Duodenal mucosa (tissue), 2 donors: ENCODE results near the gene PRKAA1.

Experiments used
- H3K27ac ChIP-seq: one replicate; pipeline ENCODE4 v1.7.0; 2013; ENCODE audit warnings: low read depth, low read length
- H3K27me3 ChIP-seq, 2 donors: one replicate each; pipeline ENCODE4 v1.7.0; 2013; ENCODE audit warnings: low read length in 2 of 2, control low read depth in 1 of 2; ENCODE audit not compliant: insufficient read depth in 2 of 2, control insufficient read depth in 1 of 2
- H3K36me3 ChIP-seq, 2 donors: one replicate each; pipeline ENCODE4 v1.7.0; 2013; ENCODE audit warnings: low read length in 2 of 2, control low read depth in 1 of 2; ENCODE audit not compliant: insufficient read depth in 2 of 2, control insufficient read depth in 1 of 2
- H3K4me1 ChIP-seq, 2 donors: one replicate each; pipeline ENCODE4 v1.7.0; 2013; ENCODE audit warnings: low read length in 2 of 2, control low read depth in 1 of 2; ENCODE audit not compliant: insufficient read depth in 2 of 2, control insufficient read depth in 1 of 2
- H3K4me3 ChIP-seq, 2 donors: one replicate each; pipeline ENCODE4 v1.7.0; 2013; ENCODE audit warnings: low read length in 2 of 2, low read depth in 1 of 2
- H3K9ac ChIP-seq, 2 donors: one replicate each; pipeline ENCODE4 v1.7.0; 2013; ENCODE audit warnings: low read length in 2 of 2, low read depth in 1 of 2
- H3K9me3 ChIP-seq, 2 donors: one replicate each; pipeline ENCODE4 v1.7.0; 2013; ENCODE audit warnings: low read length in 2 of 2, control low read depth in 1 of 2; ENCODE audit not compliant: control insufficient read depth in 1 of 2

Gene PRKAA1

DNA sequence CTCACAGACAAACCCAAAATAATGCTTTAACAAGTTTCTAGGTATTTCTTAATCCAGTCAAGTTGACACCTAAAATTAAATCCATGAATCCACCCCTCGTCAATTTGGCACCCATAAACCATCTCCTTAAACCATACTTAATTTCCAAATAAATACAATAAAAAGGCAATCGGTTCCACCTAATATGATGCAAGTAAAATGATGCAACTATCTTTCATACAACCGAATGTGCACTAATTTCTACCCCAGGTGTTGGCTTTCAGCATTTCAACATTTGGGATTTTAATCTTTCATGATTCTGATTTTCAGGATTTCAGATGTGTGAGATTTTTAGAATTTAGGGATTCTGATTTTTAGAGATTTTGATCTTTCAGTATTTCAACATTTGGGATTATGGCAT is 17.3 kb downstream of the PRKAA1 start:
- Histone ChIP-seq H3K27me3 (no peaks in the 10 kb centered on the region), H3K4me3 (no peak overlapping the region), H3K9ac (no peak overlapping the region), H3K9me3 (no peaks in the 10 kb centered on the region), H3K4me1 (peaks cover 18 to 30% of the 10 kb centered on the region in 2 donors), H3K36me3 (peaks cover 0 to 10% of the 10 kb centered on the region in 2 donors), H3K27ac (no peak overlapping the region)

DNA sequence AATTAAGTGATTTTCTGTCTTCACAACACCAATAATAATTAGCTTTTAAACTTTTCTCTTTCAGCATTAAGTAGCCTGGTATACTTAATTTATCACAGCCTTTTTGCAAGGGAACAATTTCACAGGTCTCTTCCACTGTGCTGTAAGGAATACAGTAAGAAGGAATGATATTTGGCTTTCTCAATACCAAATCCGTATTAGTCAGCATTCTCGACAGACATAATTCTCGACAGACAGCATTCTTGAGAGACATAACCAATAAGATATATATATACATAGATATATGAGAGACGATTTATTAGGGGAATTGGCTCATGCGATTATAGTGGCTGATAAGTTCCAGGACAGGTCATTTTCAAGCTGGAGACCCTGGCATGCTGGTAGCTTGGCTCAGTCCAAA is 18.0 kb downstream of the PRKAA1 start:
- Histone ChIP-seq H3K9ac (no peak overlapping the region), H3K36me3 (peaks cover 0 to 16% of the 10 kb centered on the region in 2 donors), H3K4me1 (peaks cover 18 to 33% of the 10 kb centered on the region in 2 donors), H3K27me3 (no peaks in the 10 kb centered on the region), H3K27ac (no peak overlapping the region), H3K9me3 (no peaks in the 10 kb centered on the region), H3K4me3 (no peak overlapping the region)

DNA sequence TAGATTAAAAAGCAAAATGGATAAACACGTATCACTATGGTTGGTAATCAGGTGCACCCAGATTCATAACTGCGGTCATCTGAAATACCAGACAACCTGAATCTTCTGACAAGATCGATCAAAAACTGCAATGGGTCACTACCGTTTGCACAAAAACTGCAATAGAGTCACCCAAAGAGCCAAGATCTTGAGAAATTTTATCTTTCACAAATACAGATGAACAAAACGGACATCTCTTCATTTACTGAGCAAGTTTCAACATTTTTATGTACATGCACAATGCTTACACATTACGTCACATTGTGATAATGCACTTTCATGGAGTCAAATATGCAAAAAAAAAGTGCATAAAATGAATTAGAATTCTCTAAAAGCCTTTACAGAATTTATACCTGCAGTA is 18.6 kb downstream of the PRKAA1 start:
- H3K4me1 ChIP-seq = peaks cover 15 to 29% of the 10 kb centered on the region in 2 donors
- H3K27me3 ChIP-seq = no peaks in the 10 kb centered on the region
- peaks cover 0 to 22% of the 10 kb centered on the region in 2 donors for H3K36me3 ChIP-seq

DNA sequence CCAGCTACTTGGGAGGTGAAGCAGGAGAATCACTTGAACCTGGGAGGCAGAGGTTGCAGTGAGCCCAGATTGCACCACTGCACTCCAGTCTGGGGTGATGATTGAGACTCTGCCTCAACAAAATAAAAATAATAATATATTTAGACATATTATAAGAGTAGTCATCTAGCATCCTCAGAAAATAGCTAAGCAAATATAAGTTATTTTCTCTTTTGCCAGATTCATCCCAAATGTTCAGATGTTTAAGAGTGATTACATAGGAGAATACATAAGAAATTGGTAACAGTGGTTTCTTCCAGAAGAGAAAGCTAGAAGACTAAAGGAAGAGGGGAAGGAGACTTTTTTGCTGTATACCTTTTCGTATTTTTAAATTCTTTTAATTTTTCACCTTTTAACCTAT is 20.0 kb downstream of the PRKAA1 start:
- no peak overlapping the region for H3K4me3 ChIP-seq
- no peak overlapping the region for H3K9ac ChIP-seq
- H3K27me3 ChIP-seq = no peaks in the 10 kb centered on the region
- no peaks in the 10 kb centered on the region for H3K9me3 ChIP-seq
- H3K4me1 ChIP-seq = peaks cover 15% of the 10 kb centered on the region in 2 donors
- H3K27ac ChIP-seq = no peak overlapping the region
- peaks cover 5 to 31% of the 10 kb centered on the region in 2 donors for H3K36me3 ChIP-seq

More for the DNA sequence above, 18.6 kb downstream of the PRKAA1 start:
- Histone ChIP-seq H3K9ac (no peak overlapping the region), H3K9me3 (no peaks in the 10 kb centered on the region), H3K4me3 (no peak overlapping the region), H3K27ac (no peak overlapping the region)

DNA sequence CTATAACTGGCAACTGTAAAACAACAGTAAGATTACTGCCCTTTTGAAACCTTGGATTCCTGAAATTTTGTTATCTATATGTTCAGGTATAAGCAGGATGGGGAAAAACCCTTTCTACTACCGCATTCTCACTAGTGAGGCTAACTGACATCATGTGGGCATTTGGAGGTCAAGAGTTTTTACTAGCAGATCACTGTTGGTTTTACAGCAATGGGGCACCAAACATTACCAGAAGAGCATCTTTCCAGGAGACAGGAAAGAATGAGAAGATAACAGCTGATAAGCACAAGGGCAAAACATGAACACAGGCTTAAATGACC is 21.6 kb downstream of the PRKAA1 start:
- Histone ChIP-seq H3K9ac (no peak overlapping the region), H3K4me3 (no peak overlapping the region), H3K27me3 (no peaks in the 10 kb centered on the region), H3K27ac (no peak overlapping the region), H3K9me3 (no peaks in the 10 kb centered on the region), H3K4me1 (peaks cover 15% of the 10 kb centered on the region in 2 donors), H3K36me3 (peaks cover 9 to 35% of the 10 kb centered on the region in 2 donors)

DNA sequence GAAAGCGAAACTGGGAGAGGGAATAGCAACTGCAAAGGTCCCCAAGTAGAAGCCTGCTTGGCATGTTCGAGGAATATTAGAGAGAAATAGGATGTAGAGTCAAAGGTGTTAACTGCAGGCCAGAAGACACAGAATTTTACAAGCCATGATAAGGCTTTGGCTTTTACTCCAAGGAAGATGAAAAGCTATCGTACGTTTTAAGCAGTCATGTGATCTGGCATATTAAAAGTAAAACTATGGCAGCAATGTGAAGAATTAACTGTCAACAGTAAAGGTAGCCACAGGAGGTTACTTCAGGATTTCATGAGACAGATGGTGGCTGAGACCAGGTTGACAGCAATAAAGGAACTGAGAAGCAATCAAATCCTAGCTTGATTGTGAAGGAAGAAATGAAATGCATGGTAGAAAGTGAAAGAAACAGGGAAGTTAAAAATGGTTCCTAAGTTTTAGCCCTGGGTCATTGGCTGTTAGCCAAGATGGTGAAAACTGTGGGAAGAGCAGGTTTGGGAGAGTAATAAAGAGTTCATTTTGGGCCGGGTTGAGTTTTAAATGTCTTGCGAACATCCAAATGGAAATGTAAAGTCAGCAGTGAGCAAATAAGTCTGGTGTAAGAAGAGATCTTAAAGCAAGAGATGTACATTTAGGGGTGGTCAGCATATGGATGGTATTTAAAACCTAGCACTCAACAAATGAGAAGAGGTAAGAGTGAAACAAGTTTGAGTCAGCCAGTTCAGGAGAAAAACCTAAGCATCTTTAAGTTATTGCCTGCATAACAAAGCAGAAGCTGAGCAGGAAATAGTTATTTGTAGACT is 22.1 kb downstream of the PRKAA1 start:
- Histone ChIP-seq H3K9me3 (no peaks in the 10 kb centered on the region), H3K4me1 (peaks cover 13 to 15% of the 10 kb centered on the region in 2 donors), H3K9ac (no peak overlapping the region), H3K27ac (no peak overlapping the region), H3K4me3 (peak overlapping the region in 1 of 2 donors; percentile 8), H3K36me3 (peaks cover 15 to 40% of the 10 kb centered on the region in 2 donors), H3K27me3 (no peaks in the 10 kb centered on the region)

DNA sequence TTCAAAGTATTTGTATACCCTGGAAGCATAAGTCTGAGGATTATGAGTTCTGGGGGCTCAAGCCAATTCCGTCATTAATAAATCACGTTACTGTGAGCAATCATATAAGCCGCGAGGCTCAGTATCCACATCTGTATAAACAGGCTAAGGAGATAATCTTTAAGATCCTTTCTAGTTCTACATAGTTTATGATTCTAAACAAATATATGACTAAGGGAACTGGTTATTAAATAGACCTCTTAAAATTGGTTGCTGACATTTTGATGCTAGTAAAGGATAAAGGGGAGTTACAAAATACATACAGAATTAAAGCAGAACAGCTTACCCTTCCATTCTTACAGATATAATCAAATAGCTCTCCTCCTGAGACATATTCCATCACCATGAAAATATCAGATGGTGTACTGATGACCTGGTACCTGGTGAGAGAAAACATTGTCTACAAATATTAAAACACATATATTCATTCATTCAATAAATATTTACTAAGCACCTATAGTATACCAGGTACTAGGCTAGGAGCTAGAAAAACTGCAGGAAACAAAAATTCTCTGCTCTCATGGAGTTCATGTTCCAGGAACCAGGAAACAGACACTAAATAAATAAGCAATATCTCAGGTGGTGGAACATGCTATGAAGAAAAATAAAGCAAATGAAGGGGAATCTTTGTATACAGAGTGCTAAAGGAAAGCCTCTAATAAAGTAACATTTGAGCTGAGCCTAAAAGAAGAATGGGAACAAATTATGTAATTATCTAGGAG is 22.9 kb downstream of the PRKAA1 start:
- Histone ChIP-seq H3K4me1 (peaks cover 13 to 15% of the 10 kb centered on the region in 2 donors), H3K36me3 (peaks cover 15 to 41% of the 10 kb centered on the region in 2 donors), H3K9me3 (no peaks in the 10 kb centered on the region), H3K27me3 (no peaks in the 10 kb centered on the region), H3K4me3 (peak overlapping the region in 1 of 2 donors; percentile 8), H3K9ac (no peak overlapping the region), H3K27ac (no peak overlapping the region)

DNA sequence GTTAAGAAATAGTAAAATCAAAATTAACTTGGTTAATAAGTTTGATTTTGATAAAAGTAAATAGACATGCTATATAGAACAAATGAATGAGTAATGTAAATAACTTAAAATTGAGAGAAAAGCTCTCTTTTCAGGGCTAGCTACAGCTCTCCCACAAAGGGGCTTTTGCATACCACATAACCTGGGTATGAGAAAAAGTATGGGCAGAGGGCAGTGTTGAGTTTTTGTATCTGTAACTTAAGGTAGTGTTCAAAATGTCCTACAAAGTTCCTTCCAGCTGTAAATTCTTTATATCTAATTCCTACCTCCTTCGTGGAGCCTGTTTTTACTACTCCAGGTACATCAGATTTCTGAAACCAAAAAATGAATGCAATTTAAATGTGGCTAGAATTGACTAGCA is 23.6 kb downstream of the PRKAA1 start:
- no peaks in the 10 kb centered on the region for H3K9me3 ChIP-seq
- no peak overlapping the region for H3K9ac ChIP-seq
- H3K36me3 ChIP-seq = peaks cover 15 to 41% of the 10 kb centered on the region in 2 donors
- peaks cover 13 to 15% of the 10 kb centered on the region in 2 donors for H3K4me1 ChIP-seq
- H3K27me3 ChIP-seq = no peaks in the 10 kb centered on the region
- H3K4me3 ChIP-seq = no peak overlapping the region
- H3K27ac ChIP-seq = no peak overlapping the region

DNA sequence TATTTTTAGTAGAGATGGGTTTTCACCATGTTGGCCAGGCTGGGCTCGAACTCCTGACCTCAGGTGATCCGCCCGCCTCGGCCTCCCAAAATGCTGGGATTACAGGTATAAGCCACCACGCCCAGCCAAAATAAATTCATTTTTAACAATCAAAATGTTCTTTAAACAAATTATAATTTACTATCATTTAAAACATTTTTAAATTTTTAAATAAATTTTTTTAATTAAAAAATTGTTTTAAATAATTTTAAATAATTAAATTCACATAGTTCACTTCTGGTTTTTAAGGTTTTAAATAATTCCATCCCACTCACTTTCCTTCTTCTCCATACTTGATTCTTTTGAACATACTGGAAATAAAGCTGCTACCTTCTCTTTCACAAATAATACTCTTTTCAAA is 27.4 kb downstream of the PRKAA1 start:
- no peaks in the 10 kb centered on the region for H3K27me3 ChIP-seq
- H3K9me3 ChIP-seq = no peaks in the 10 kb centered on the region
- no peak overlapping the region for H3K9ac ChIP-seq
- H3K27ac ChIP-seq = no peak overlapping the region
- H3K36me3 ChIP-seq = peaks cover 19 to 52% of the 10 kb centered on the region in 2 donors
- H3K4me3 ChIP-seq = no peak overlapping the region
- H3K4me1 ChIP-seq = peaks cover 2 to 5% of the 10 kb centered on the region in 2 donors

DNA sequence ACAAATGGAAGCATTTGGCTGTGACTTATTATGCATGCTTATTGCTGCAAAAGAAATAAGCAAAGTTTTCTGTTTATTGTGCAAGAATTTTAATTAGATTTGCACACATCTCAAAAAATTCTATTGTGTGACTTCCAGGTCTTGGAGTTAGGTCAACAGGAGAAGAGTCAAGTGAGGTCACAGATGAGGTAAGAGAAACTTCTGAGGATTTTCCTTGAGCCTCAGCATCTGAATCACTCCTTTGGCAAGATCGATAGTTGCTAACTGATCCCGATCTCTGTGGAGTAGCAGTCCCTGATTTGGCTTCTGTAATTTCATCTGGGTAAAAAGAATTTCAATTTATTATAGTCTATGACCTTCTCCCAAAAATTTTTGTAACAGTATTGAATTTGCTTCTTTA is 35.5 kb downstream of the PRKAA1 start:
- H3K27me3 ChIP-seq = no peaks in the 10 kb centered on the region
- H3K9me3 ChIP-seq = no peaks in the 10 kb centered on the region
- H3K9ac ChIP-seq = no peak overlapping the region
- no peak overlapping the region for H3K4me3 ChIP-seq
- H3K36me3 ChIP-seq = peaks cover 21 to 49% of the 10 kb centered on the region in 2 donors
- H3K27ac ChIP-seq = no peak overlapping the region
- H3K4me1 ChIP-seq = no peaks in the 10 kb centered on the region
